GM23338 (cell line): Measurements from ENCODE around the gene WDR17. TPM values are rescaled to one million over a fixed set of nuclear protein-coding genes. Genes with fewer than 3 reads are reported as not detected.

ENCODE experiments used
- ATAC-seq: fragments of 200-7000 bp; cut with Tn5 transposase; 3 replicates; pipeline ENCODE4 v1.9.1; 2020
- DNase-seq: peaks from one replicate; pipeline ENCODE4 v3.0.0-alpha.2; 2015; ENCODE audit warnings: low spot score
- H2AFZ ChIP-seq: fragments of 200-600 bp; sonication (generic); 2 replicates; pipeline ENCODE4 v1.8.0; 2016; ENCODE audit warnings: antibody characterized with exemption, mild to moderate bottlenecking, moderate library complexity
- H3F3A ChIP-seq: fragments of 200-600 bp; sonication (generic); replicated peaks from 2 replicates; pipeline ENCODE4 v1.8.0; 2017; ENCODE audit warnings: antibody characterized with exemption, mixed run types, low read depth
- H3K27ac ChIP-seq: fragments of 200-600 bp; sonication (generic); 2 replicates; pipeline ENCODE4 v1.6.1; 2016; ENCODE audit warnings: low read depth
- H3K27me3 ChIP-seq: fragments of 200-600 bp; sonication (generic); 2 replicates; pipeline ENCODE4 v1.8.0; 2016; ENCODE audit warnings: mild to moderate bottlenecking, mixed run types, moderate library complexity; ENCODE audit not compliant: insufficient read depth
- H3K36me3 ChIP-seq: fragments of 200-600 bp; sonication (generic); 2 replicates; pipeline ENCODE4 v1.8.0; 2016; ENCODE audit warnings: mild to moderate bottlenecking; ENCODE audit not compliant: insufficient read depth
- H3K4me1 ChIP-seq: fragments of 200-600 bp; sonication (generic); 2 replicates; pipeline ENCODE4 v1.8.0; 2016; ENCODE audit warnings: mild to moderate bottlenecking, moderate library complexity; ENCODE audit not compliant: insufficient read depth
- H3K4me2 ChIP-seq: fragments of 200-600 bp; sonication (generic); 2 replicates; pipeline ENCODE4 v1.7.1; 2017; ENCODE audit warnings: mixed run types
- H3K4me3 ChIP-seq: fragments of 200-600 bp; sonication (generic); 2 replicates; pipeline ENCODE4 v1.6.1; 2016; ENCODE audit warnings: mixed run types
- H3K79me2 ChIP-seq: fragments of 200-600 bp; sonication (generic); replicated peaks from 2 replicates; pipeline ENCODE4 v1.8.0; 2017; ENCODE audit warnings: mild to moderate bottlenecking; ENCODE audit not compliant: insufficient read depth
- H3K9me2 ChIP-seq: fragments of 200-600 bp; sonication (generic); 2 replicates; pipeline ENCODE4 v1.8.0; 2017; ENCODE audit not compliant: insufficient read depth
- H4K20me1 ChIP-seq: fragments of 200-600 bp; sonication (generic); replicated peaks from 2 replicates; pipeline ENCODE4 v1.8.0; 2017; ENCODE audit warnings: mild to moderate bottlenecking; ENCODE audit not compliant: insufficient read depth
- H3K27ac Mint-ChIP-seq: 2 replicates; pipeline ENCODE4 v1.8.0; 2020; ENCODE audit warnings: inconsistent platforms, mild to moderate bottlenecking, moderate library complexity, mixed read lengths
- H3K27me3 Mint-ChIP-seq: 3 replicates; pipeline ENCODE4 v1.8.0; 2022; ENCODE audit warnings: low read depth, mild to moderate bottlenecking, moderate library complexity, mixed read lengths, inconsistent platforms; ENCODE audit not compliant: insufficient read depth, poor library complexity
- H3K36me3 Mint-ChIP-seq: 3 replicates; pipeline ENCODE4 v1.8.0; 2021; ENCODE audit warnings: low read depth, mild to moderate bottlenecking, inconsistent platforms, moderate library complexity, mixed read lengths
- H3K4me1 Mint-ChIP-seq: 3 replicates; pipeline ENCODE4 v1.8.0; 2020; ENCODE audit warnings: mild to moderate bottlenecking, inconsistent platforms, mixed read lengths
- H3K4me3 Mint-ChIP-seq: 3 replicates; pipeline ENCODE4 v1.8.0; 2021; ENCODE audit warnings: moderate library complexity, mild to moderate bottlenecking, inconsistent platforms, mixed read lengths
- H3K9me3 Mint-ChIP-seq: 3 replicates; pipeline ENCODE4 v1.8.0; 2020; ENCODE audit warnings: moderate library complexity, mild to moderate bottlenecking, inconsistent platforms, mixed read lengths
- CREB1 ChIP-seq: fragments of 250-450 bp; sonication (Bioruptor Pico); IDR thresholded peaks from 2 replicates; pipeline ENCODE4 v1.5.0; 2020; ENCODE audit warnings: low read depth, mild to moderate bottlenecking, moderate library complexity
- CTCF ChIP-seq, 2 experiments: fragments of 200-600 bp in 1 of 2; sonication (generic) in 1 of 2; conservative IDR thresholded peaks; 2 replicates each; pipeline versions ENCODE4 v1.5.1 to v1.6.1; 2016 to 2017; ENCODE audit warnings: antibody characterized with exemption in 2 of 2, low read depth in 2 of 2, mild to moderate bottlenecking in 2 of 2, moderate library complexity in 1 of 2
- EZH2 ChIP-seq: fragments of 200-600 bp; sonication (generic); IDR thresholded peaks from one replicate; pipeline ENCODE4 v1.8.0; 2017; ENCODE audit warnings: antibody characterized with exemption, mild to moderate bottlenecking, low read depth; ENCODE audit not compliant: unreplicated experiment
- EZH2phosphoT487 ChIP-seq: fragments of 200-600 bp; sonication (generic); IDR thresholded peaks from one replicate; pipeline ENCODE4 v1.8.1; 2018; ENCODE audit warnings: antibody characterized with exemption; ENCODE audit not compliant: unreplicated experiment
- NANOG ChIP-seq: IDR thresholded peaks from 2 replicates; pipeline ENCODE4 v1.6.1; 2016; ENCODE audit warnings: antibody characterized with exemption, borderline replicate concordance
- POLR2AphosphoS5 ChIP-seq: IDR thresholded peaks from 2 replicates; pipeline ENCODE4 v1.6.1; 2016; ENCODE audit warnings: antibody characterized with exemption, low read depth
- REST ChIP-seq: IDR thresholded peaks from one replicate; pipeline ENCODE4 v1.6.1; 2018; ENCODE audit warnings: antibody characterized with exemption; ENCODE audit not compliant: unreplicated experiment
- STAT1 ChIP-seq: IDR thresholded peaks from one replicate; pipeline ENCODE4 v1.6.1; 2016; ENCODE audit warnings: antibody characterized with exemption; ENCODE audit not compliant: unreplicated experiment
- ZNF114 ChIP-seq: fragments of 250-450 bp; sonication (Bioruptor Pico); IDR thresholded peaks from 2 replicates; pipeline ENCODE4 v1.5.0; 2020; ENCODE audit warnings: mild to moderate bottlenecking, moderate library complexity
- ZNF331 ChIP-seq: fragments of 250-450 bp; sonication (Bioruptor Pico); IDR thresholded peaks from 2 replicates; pipeline ENCODE4 v1.5.0; 2020; ENCODE audit warnings: low read depth, mild to moderate bottlenecking, moderate library complexity
- polyA plus RNA-seq: library from polyadenylated mRNA; unstranded; fragments of >200 nt; fragmentation: Nextera tagmentation; extraction: Ambion mirVana; gene quantifications from 2 replicates; pipeline ENCODE4 v1.2.1, GENCODE V29; 2016
- total RNA-seq: library from RNA; depleted of rRNA; stranded (reverse); fragments of >200 nt; shearing (Covaris generic); gene quantifications from 2 replicates; pipeline ENCODE4 v1.2.3, GENCODE V29; 2014

The WDR17 gene
- total and polyA plus RNA-seq, 2 experiments from 2014 or later = 1.9 to 4.3 TPM

GRCh38 chr4:176209535-176209934 lies 143.9 kb downstream of the WDR17 start (continued):
- TF ChIP-seq REST = no peak
- no peak for TF ChIP-seq ZNF114 (CRISPR knock-in tag)
- no peak for TF ChIP-seq CTCF (conservative IDR thresholded peaks at IDR 0.05; ENCODE audit: low read depth in 2 of 2)
- TF ChIP-seq NANOG = no peak
- no peak for TF ChIP-seq EZH2
- TF ChIP-seq STAT1 = no peak
- no peak for TF ChIP-seq POLR2AphosphoS5
- no peak for TF ChIP-seq ZNF331 (CRISPR knock-in tag)
- no peak for TF ChIP-seq EZH2phosphoT487

- no peak for TF ChIP-seq CREB1 (CRISPR knock-in tag)
- no peak for TF ChIP-seq STAT1
- TF ChIP-seq POLR2AphosphoS5 = no peak
- no peak for TF ChIP-seq EZH2phosphoT487
- TF ChIP-seq EZH2 = no peak
- no peaks in the 10 kb centered on the region for H3K4me1 ChIP-seq
- no peaks in the 10 kb centered on the region for H3K79me2 ChIP-seq
- DNase-seq (no peak), ATAC-seq (no peak)
- H3K36me3 Mint-ChIP-seq = no peaks in the 10 kb centered on the region
- H4K20me1 ChIP-seq = no peaks in the 10 kb centered on the region
- H3F3A ChIP-seq = no peaks in the 10 kb centered on the region
- H3K9me3 Mint-ChIP-seq = peaks cover 4% of the 10 kb centered on the region; the same call in 2 of the 3 replicates
- H2AFZ ChIP-seq = no peak overlapping the region
- H3K27me3 ChIP-seq = no peaks in the 10 kb centered on the region
- H3K4me3 Mint-ChIP-seq = no peak overlapping the region
- peaks cover 3% of the 10 kb centered on the region for H3K27me3 Mint-ChIP-seq
- no peaks in the 10 kb centered on the region for H3K36me3 ChIP-seq
- H3K4me3 ChIP-seq = no peak overlapping the region
- no peak overlapping the region for H3K27ac ChIP-seq
- no peak overlapping the region for H3K4me2 ChIP-seq
- peaks cover 10% of the 10 kb centered on the region for H3K4me1 Mint-ChIP-seq
- no peak overlapping the region for H3K27ac Mint-ChIP-seq
- H3K9me2 ChIP-seq = no peaks in the 10 kb centered on the region; the same call in 1 of the 2 replicates
Observed at GRCh38 chr4:176210101-176210500, 144.5 kb downstream of the WDR17 start.
